OCI-LY7 (cell line): ENCODE measurements around the gene ARV1. TPM values are rescaled to one million over a fixed set of nuclear protein-coding genes. Genes with fewer than 3 reads are reported as not detected.
"Not testable (repeated sequence)": the region's sequence is repeated elsewhere in the genome, so short reads cannot be mapped to it uniquely, and the experiment has no call there.

Source experiments
- BruUV-seq: library from RNA; stranded (reverse); fragments of 400-500 nt; replicated peaks from 2 replicates; lab custom pipeline; 2021; lab: Mats Ljungman, UMichigan
- CTCF ChIA-PET: fragments of 300-600 bp; sonication (Branson Sonifier 250); formaldehyde crosslinking; loops from one replicate; lab custom pipeline; 2022; ENCODE audit warnings: antibody characterized with exemption; ENCODE audit not compliant: unreplicated experiment; lab: Charles Lee
- POLR2A ChIA-PET: fragments of 300-600 bp; sonication (Branson Sonifier 250); formaldehyde crosslinking; loops from one replicate; lab custom pipeline; 2022; ENCODE audit warnings: antibody characterized with exemption; lab: Charles Lee
- DNase-seq: peaks from one replicate; pipeline ENCODE4 v3.0.0-alpha.2; 2015; ENCODE audit warnings: low spot score
- H2AFZ ChIP-seq: fragments of 200-600 bp; sonication (generic), shearing (Covaris generic); 2 replicates; pipeline ENCODE4 v1.6.1; 2014; ENCODE audit warnings: mild to moderate bottlenecking, antibody characterized with exemption, low read length, moderate library complexity
- H3K27ac ChIP-seq: fragments of 200-600 bp; sonication (generic); 2 replicates; pipeline ENCODE4 v1.5.1; 2014; ENCODE audit warnings: mixed run types, low read depth, mild to moderate bottlenecking, moderate library complexity, low read length, inconsistent platforms; ENCODE audit not compliant: poor library complexity, severe bottlenecking
- H3K36me3 ChIP-seq: fragments of 200-600 bp; sonication (generic); 2 replicates; pipeline ENCODE4 v1.6.1; 2014; ENCODE audit warnings: mild to moderate bottlenecking, antibody characterized with exemption, low read length, moderate library complexity, mixed read lengths; ENCODE audit not compliant: insufficient read depth
- H3K4me1 ChIP-seq: fragments of 200-600 bp; sonication (generic); 2 replicates; pipeline ENCODE4 v1.5.1; 2014; ENCODE audit warnings: mild to moderate bottlenecking, low read length; ENCODE audit not compliant: insufficient read depth, poor library complexity, severe bottlenecking
- H3K4me2 ChIP-seq: fragments of 200-600 bp; sonication (generic); 2 replicates; pipeline ENCODE4 v1.6.1; 2014; ENCODE audit warnings: mild to moderate bottlenecking, low read length
- H3K4me3 ChIP-seq: fragments of 200-600 bp; sonication (generic); 2 replicates; pipeline ENCODE4 v1.5.1; 2014; ENCODE audit warnings: mild to moderate bottlenecking, low read depth, low read length; ENCODE audit not compliant: poor library complexity, severe bottlenecking
- H3K79me2 ChIP-seq: fragments of 200-600 bp; sonication (generic); 2 replicates; pipeline ENCODE4 v1.6.1; 2016; ENCODE audit warnings: low read depth, mild to moderate bottlenecking, low read length, moderate library complexity, mixed read lengths; ENCODE audit not compliant: insufficient read depth
- H3K9me2 ChIP-seq: fragments of 200-600 bp; sonication (generic); 2 replicates; pipeline ENCODE4 v1.6.1; 2016; ENCODE audit warnings: mild to moderate bottlenecking, low read length, mixed read lengths; ENCODE audit not compliant: insufficient read depth
- H3K9me3 ChIP-seq: fragments of 200-600 bp; sonication (generic); 2 replicates; pipeline ENCODE4 v1.6.1; 2014; ENCODE audit warnings: mild to moderate bottlenecking, mixed run types, low read length, mixed read lengths
- H4K20me1 ChIP-seq: fragments of 200-600 bp; sonication (generic); 2 replicates; pipeline ENCODE4 v1.6.1; 2014; ENCODE audit warnings: mild to moderate bottlenecking, antibody characterized with exemption, low read length, moderate library complexity, mixed read lengths; ENCODE audit not compliant: insufficient read depth
- EZH2phosphoT487 ChIP-seq: fragments of 200-600 bp; sonication (generic); IDR thresholded peaks from 2 replicates; pipeline ENCODE4 v1.6.1; 2018; ENCODE audit warnings: low read depth, borderline replicate concordance, mild to moderate bottlenecking, mixed run types, antibody characterized with exemption, low read length, moderate library complexity, mixed read lengths
- intact Hi-C: fragments of 100-400 bp; cut with micrococcal nuclease; formaldehyde crosslinking; loops from one replicate; pipeline ENCODE4 v1.10.0; 2022; ENCODE audit not compliant: unreplicated experiment
- total RNA-seq, 2 experiments: library from RNA; depleted of rRNA in 1 of 2; stranded (reverse); fragments of >200 nt in 1 of 2; shearing (Covaris generic) in 1 of 2; gene quantifications; 2 replicates each; pipeline ENCODE4 v1.2.3, GENCODE V29; 2014 to 2022
- TF ChIP-seq, protein P1 (sequence below): fragments of 200-600 bp; sonication (generic); conservative IDR thresholded peaks from 2 replicates; pipeline ENCODE4 v1.5.1; 2014; ENCODE audit warnings: mild to moderate bottlenecking, antibody characterized with exemption, low read length, moderate library complexity, mixed read lengths

ARV1 gene
- total RNA-seq, 2 experiments from 2014 or later = 15.1 to 21.2 TPM

DNA sequence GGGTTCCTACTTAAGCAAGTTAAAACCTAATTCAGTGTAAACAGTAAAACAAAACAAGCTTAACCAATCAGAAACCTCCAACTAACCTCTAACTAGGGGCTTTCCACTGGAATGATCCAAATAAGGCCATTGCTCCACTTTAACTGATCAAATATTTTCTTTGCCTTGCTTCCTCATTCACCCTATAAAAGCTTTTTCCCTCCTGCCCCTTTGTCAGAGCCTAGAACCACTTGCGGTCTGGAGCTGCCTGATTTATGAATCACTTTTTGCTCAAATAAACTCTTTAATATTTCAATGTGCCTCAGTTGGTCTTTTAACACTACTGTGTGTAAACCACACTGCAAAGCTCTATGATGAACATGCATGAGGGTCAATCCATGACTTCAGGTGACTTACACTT, 65.7 kb downstream of the ARV1 start:
- no TSS peak for BruUV-seq
- no peak for TF ChIP-seq EZH2phosphoT487
- TF ChIP-seq, protein P1, sequence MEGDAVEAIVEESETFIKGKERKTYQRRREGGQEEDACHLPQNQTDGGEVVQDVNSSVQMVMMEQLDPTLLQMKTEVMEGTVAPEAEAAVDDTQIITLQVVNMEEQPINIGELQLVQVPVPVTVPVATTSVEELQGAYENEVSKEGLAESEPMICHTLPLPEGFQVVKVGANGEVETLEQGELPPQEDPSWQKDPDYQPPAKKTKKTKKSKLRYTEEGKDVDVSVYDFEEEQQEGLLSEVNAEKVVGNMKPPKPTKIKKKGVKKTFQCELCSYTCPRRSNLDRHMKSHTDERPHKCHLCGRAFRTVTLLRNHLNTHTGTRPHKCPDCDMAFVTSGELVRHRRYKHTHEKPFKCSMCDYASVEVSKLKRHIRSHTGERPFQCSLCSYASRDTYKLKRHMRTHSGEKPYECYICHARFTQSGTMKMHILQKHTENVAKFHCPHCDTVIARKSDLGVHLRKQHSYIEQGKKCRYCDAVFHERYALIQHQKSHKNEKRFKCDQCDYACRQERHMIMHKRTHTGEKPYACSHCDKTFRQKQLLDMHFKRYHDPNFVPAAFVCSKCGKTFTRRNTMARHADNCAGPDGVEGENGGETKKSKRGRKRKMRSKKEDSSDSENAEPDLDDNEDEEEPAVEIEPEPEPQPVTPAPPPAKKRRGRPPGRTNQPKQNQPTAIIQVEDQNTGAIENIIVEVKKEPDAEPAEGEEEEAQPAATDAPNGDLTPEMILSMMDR = no peak
- intact Hi-C loops = no loop called here
- H3K9me2 ChIP-seq = no peaks in the 10 kb centered on the region
- no peaks in the 10 kb centered on the region for H3K4me1 ChIP-seq
- H3K4me3 ChIP-seq = no peak overlapping the region
- no peaks in the 10 kb centered on the region for H3K36me3 ChIP-seq
- no peak overlapping the region for H3K27ac ChIP-seq
- no peak for DNase-seq
- no peaks in the 10 kb centered on the region for H4K20me1 ChIP-seq
- CTCF ChIA-PET = no interaction called here
- no peaks in the 10 kb centered on the region for H3K79me2 ChIP-seq
- H3K4me2 ChIP-seq = no peak overlapping the region
- H3K9me3 ChIP-seq = no peaks in the 10 kb centered on the region
- POLR2A ChIA-PET = interaction anchor here (0.6 to 1.0 kb wide), 4 partner anchors 9 to 380 kb away, joined by 3 to 6 read pairs (median 4); no protein-coding TSS in a partner anchor
- no peak overlapping the region for H2AFZ ChIP-seq

DNA sequence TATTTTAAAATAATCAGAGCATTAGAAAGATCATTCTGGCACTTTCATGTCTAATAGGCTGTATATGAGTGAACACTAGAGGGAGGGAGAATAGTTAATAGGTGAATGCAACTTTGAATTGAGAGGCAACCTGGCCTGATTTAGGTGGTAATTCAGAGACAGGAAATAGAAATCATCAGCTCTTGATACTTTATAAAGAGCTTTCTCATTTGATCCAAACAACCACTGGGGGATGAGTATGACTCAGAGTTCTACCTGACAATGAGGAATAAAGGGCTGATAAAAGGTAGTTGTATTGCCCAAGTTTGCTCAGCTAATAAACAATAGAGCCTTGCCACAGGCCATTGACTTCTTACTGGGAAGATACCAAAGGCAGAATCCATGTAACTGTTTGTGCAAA, 66.4 kb downstream of the ARV1 start:
- H3K4me2 ChIP-seq = no peak overlapping the region
- ChIA-PET CTCF (no interaction called here), POLR2A (no interaction called here)
- no peaks in the 10 kb centered on the region for H3K4me1 ChIP-seq
- BruUV-seq = no TSS peak
- no peaks in the 10 kb centered on the region for H4K20me1 ChIP-seq
- H3K36me3 ChIP-seq = no peaks in the 10 kb centered on the region
- H3K27ac ChIP-seq = no peak overlapping the region
- TF ChIP-seq, protein P1 = no peak
- no peak for TF ChIP-seq EZH2phosphoT487
- no peak overlapping the region for H2AFZ ChIP-seq
- no peak overlapping the region for H3K4me3 ChIP-seq
- intact Hi-C loops = no loop called here
- DNase-seq = no peak
- H3K9me3 ChIP-seq = no peaks in the 10 kb centered on the region
- no peaks in the 10 kb centered on the region for H3K79me2 ChIP-seq
- H3K9me2 ChIP-seq = no peaks in the 10 kb centered on the region

DNA sequence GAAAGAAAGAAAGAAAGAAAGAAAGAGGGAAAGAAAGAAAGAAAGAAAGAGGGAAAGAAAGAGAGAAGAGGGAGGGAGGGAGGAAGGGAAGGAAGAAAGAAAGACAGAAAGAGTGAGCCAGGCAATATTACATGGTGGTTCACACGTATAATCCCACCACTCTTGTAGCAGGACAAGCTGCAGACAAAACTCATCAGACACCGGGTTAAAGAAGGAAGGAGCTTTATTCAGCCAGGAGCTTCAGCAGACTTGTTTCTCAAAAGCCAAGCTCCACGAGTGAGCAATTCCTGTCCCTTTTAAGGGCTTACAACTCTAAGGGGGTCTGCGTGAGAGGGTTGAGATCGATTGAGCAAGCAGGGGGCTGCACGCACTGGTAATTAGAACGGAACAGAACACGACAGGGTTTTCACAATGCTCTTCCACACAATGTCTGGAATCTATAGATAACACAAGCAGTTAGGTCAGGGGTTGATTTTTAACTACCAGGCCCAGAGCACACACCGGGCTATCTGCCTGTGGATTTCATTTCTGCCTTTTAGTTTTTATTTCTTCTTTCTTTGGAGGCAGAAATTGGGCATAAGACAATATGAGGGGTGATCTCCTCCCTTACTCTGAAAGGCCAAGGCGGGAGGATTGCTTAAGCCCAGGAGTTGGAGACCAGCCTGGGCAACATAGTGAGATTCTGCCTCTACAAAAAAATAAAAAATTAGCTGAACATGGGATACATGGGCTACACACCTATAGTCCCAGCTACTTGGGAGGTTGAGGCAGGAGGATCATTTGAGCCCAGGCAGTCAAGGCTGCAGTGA, 67.2 kb downstream of the ARV1 start:
- H3K4me3 ChIP-seq, H3K36me3 ChIP-seq, CTCF ChIA-PET, H3K9me3 ChIP-seq, H3K4me2 ChIP-seq, H3K27ac ChIP-seq, H3K79me2 ChIP-seq, H4K20me1 ChIP-seq, intact Hi-C loops, H2AFZ ChIP-seq, H3K4me1 ChIP-seq, H3K9me2 ChIP-seq, BruUV-seq, DNase-seq: not testable (repeated sequence)
- POLR2A ChIA-PET = interaction anchor here (0.5 to 0.7 kb wide), 2 partner anchors 163 to 620 kb away, joined by 3 read pairs; no protein-coding TSS in a partner anchor
